HuH-7.5 (cell line): Measurements from ENCODE around the gene FOXK1.
"Not testable (repeated sequence)": the region's sequence is repeated elsewhere in the genome, so short reads cannot be mapped to it uniquely, and the experiment has no call there.

Experiments
- DNase-seq: peaks from one replicate; pipeline ENCODE4 v3.0.0; 2011; ENCODE audit warnings: low spot score

FOXK1 gene

DNA sequence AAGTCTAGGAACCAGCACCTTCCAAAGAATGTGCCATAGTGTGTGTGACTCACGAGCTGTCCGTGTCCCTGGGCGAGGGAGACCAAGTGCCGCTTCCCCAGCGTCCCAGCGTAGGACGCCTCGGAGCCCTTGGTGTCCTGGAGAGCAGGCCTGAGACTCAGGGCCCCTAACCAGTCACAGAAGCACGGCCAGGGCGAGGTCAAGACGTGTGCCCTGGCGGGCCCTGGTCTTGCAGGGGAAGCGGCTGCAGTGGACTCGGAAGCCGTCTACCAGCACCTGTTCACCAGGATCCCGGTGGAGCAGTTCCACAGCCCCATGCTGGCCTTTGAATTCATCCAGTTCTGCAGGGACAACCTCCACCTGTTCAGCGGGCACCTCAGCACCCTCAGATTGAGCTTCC, 103.9 kb downstream of the FOXK1 start:
- no peak for DNase-seq

DNA sequence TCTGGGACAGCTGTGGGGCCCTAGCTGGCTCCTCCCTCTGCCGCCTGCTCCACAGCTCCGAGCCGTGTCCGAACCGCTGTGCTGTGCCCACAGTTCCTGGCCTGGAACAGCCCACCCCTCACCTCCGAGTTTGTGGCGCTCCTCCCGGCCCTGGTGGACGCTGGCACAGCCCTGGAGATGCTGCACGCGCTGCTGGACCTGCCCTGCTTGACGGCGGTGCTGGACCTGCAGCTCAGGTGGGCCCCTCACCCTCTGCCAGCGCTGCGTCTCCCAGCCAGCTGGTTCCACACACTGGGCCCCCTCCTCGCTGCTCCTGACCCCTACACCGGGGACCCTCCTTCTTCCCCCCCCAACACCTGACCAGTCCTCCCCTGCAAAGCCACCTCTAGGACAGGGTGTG, 105.4 kb downstream of the FOXK1 start:
- DNase-seq = no peak

DNA sequence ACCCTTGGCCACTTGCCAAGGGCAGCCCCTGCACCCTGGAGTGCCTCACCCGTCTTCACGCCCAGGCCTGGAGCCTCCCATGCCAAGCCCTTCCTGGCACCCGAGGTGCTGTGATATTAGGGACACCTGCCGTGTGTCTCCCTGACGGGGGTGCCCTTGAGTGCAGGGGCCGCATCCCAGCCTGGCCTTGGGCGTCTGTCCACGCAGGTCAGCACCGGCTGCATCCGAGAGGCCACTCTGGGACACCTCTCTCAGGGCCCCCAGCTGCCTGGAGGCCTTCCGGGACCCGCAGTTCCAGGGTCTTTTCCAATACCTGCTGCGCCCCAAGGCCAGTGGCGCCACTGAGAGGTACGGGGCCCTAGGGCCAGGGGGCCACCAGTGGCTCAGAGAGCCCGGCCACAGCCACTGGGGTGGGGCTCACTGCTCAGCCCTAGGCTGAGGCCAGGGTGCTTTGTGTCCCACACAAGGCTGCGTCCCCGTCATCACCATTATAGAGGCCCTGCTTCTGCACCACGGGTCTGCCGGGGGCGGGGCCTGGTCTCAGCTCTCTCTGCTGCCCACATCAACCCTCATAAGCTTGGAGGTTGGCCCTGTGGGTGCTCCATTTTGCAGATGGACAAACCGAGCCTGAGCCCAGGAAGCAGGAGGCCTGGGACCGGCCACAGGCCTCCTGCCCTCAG, 106.0 kb downstream of the FOXK1 start:
- no peak for DNase-seq

DNA sequence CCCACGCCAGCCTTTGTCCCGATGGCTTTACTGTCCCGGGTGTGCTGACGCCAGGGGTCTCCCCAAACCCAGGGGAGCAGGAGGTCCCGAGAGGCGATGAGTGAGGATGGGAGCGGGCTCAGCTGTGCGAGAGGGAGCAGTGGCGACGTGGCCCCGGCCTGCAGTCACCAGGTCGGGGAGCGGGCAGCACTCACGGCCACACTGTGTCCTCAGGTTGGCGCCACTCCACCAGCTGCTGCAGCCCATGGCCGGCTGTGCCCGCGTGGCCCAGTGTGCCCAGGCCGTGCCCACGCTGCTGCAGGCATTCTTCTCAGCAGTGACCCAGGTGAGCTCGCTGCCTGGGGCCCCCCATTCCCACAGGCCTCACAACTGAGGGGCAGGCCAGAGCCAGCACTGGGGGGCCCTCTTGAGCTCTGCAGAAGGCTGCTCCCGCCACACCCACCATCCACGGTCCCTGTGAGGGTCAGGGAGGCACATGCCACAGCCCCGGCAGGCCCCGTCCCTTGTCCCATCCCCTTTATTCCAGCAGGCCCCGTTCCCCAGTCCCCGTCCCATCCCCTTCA, 106.6 kb downstream of the FOXK1 start:
- no peak for DNase-seq

DNA sequence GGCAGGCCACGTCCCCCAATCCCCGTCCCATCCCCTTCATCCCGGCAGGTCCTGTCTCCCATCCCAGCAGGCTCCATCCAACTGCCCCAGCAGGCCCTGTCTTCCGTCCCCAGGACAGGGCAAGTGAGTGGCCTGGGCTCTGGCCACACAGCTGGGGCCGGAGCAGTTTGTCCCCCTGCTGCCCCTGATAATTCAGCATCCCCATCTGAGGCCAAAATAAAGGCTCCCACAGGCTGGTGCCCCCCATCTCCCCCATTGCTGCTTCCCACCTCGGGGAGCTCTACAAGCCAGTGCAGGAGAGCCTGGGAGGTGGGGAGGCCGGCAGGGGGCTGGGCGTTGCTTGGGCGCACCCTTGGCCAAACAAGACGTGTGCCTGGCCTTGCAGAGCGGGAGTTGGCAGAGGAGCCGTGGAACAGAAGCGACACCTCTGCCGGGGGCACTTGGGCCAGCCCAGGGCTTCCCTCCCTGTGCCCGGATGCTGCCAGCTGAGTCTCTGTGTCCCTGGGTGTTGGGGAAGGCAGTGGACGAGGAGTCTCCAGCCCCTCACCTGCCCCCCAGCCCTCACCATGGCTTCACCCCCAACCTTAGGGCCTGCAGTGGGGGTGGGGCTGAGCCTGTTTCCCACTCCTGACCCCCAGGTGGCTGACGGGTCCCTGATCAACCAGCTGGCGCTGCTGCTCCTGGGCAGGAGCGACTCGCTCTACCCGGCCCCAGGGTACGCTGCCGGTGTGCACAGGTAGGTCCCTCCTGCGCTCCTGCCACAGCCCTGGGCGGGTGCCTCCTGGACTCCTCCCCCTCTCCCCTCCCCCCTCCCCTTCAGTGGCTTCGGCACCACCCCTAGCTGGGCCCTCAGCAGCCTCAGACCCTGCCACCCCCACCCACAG, 107.3 kb downstream of the FOXK1 start:
- no peak for DNase-seq

DNA sequence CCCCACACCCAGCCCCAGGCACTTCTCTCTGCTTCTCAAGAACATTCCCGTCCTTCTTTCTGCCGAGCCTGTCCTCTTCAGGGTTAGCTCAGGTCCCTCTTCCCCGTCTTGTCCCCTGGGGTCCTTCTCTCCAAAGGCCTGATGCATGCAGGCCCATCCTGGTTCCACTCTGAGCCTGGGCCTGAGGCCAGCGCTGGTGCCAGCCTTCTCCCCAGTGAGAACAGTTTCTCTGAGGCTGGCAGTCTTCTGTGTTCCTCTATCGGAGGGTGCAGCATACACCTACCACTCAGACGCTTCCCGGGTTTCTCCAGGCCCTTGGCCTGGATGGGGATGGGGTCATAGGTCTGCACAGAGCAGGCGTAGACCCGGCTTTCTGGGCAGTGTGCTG, 108.0 kb downstream of the FOXK1 start:
- DNase-seq = no peak

GRCh38 chr7:4790516-4790991, 108.5 kb downstream of the FOXK1 start:
- no peak for DNase-seq

GRCh38 chr7:4791101-4791737, 109.1 kb downstream of the FOXK1 start:
- no peak for DNase-seq

GRCh38 chr7:4791738-4792536, 109.8 kb downstream of the FOXK1 start:
- DNase-seq = no peak

- no peak for DNase-seq
These were observed 110.5 kb downstream of the FOXK1 start for GRCh38 chr7:4792537-4793126.

DNA sequence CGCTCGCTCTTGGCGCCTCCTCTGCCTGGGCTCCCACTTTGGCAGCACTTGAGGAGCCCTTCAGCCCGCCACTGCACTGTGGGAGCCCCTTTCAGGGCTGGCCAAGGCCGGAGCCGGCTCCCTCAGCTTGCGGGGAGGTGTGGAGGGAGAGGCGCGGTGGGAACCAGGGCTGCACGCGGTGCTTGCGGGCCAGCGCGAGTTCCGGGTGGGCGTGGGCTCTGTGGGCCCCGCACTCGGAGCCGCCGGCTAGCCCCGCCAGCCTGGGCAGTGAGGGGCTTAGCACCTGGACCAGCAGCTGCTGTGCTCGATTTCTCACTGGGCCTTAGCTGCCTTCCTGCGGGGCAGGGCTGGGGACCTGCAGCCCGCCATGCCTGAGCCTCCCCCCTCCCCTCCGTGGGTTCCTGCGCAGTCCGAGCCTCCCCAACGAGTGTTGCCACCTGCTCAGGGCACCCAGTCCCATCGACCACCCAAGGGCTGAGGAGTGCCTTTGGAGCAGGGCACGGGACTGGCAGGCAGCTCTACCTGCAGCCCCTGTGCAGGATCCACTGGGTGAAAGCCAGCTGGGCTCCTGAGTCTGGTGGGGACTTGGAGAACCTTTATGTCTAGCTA, 111.4 kb downstream of the FOXK1 start:
- not testable (repeated sequence) for DNase-seq

- DNase-seq = not testable (repeated sequence)
These were observed 112.1 kb downstream of the FOXK1 start for GRCh38 chr7:4794171-4794570.

GRCh38 chr7:4794591-4795350, 112.7 kb downstream of the FOXK1 start:
- DNase-seq = no peak

DNA sequence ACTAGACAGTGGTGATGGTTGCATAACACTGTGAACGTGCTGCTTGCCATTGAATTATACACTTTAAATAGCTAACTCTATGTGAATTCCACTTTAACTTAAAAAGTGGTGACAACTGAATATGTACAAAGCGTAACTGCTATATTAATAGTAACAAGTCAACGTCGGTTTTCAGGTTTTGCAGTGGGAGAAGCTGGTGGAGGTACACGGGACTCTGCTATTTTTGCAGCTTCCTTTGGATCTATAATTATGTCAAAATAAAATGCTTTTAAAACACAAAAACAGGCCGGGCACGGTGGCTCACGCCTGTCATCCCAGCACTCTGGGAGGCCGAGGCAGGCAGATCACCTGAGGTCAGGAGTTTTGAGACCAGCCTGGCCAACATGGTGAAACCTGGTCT, 114.4 kb downstream of the FOXK1 start:
- DNase-seq = no peak

- peak; percentile 96 for DNase-seq
These were observed 116.0 kb downstream of the FOXK1 start for GRCh38 chr7:4797858-4798705.

DNA sequence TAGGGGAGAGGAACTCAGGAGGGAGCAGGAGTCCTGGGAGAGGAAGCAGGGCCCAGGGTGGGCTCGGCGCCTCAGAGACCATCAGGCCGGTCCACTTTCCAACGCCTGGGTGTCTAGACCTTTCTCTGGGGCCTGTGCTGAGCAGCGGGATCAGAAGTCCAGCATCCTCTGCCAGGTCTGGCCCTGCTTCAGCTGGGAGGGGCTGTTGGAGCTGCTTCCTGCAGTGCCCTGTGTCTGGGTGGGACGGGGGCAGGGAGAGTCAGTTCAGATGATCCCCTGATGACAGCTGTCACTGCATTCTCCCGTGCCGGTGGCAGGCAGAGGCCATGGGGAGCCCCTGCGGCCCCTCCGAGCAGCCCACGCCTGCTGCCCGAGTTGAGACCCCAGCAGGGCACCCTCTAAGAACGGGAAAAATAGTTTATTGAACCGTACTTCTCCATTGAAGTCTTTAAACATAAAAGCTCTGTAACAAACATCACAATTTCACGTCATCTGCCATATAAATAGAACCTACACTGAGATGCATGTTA, 116.7 kb downstream of the FOXK1 start:
- DNase-seq = no peak

GRCh38 chr7:4799508-4800268, 117.6 kb downstream of the FOXK1 start:
- no peak for DNase-seq

DNA sequence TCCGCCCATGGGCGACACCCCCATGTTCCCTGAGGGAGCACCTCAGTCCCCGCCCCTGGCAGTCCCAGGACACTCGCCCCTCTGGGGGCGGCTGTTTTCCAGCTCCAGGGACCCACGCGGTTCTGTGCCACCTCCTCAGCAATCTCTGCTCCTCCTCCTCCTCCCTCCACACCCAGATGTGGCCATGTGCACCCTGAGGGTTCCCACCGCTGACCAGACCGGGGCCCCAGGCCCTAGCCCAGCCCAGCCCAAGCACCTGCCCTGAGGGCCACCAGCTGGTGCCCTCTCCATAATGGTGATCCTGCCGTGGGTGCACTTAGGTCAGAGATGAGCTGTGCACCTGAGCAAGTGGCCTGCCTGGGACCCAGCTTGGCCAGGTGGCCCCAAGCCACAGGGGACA, 118.4 kb downstream of the FOXK1 start:
- no peak for DNase-seq
